DMS53 (cell line): ENCODE measurements around the gene FAM222B.
"Not testable (repeated sequence)": the region's sequence is repeated elsewhere in the genome, so short reads cannot be mapped to it uniquely, and the experiment has no call there.

Source experiments
- DNase-seq: peaks from one replicate; lab custom pipeline; 2025; lab: John Stamatoyannopoulos, UW

The FAM222B gene

GRCh38 chr17:28745786-28746411 lies 96.7 kb downstream of the FAM222B start:
- DNase-seq: peak; percentile 67

- DNase-seq: peak; percentile 83
These were observed 97.4 kb downstream of the FAM222B start for GRCh38 chr17:28744972-28745785.

- peak; percentile 65 for DNase-seq
These were observed 98.3 kb downstream of the FAM222B start for GRCh38 chr17:28744104-28744971.

- peak; percentile 88 for DNase-seq
These were observed 99.1 kb downstream of the FAM222B start, which contains the start of gene TRAF4 for GRCh38 chr17:28743243-28744103. Gene TRAF4, plus strand, starts transcription at chr17:28744011. Its CDS starts 102 bp downstream, at chr17:28744113.

- DNase-seq: no peak
These were observed 100.9 kb downstream of the FAM222B start for GRCh38 chr17:28741358-28742349.

GRCh38 chr17:28740406-28741357 lies 101.9 kb downstream of the FAM222B start:
- no peak for DNase-seq

- DNase-seq: no peak
These were observed 103.8 kb downstream of the FAM222B start for GRCh38 chr17:28738680-28739384.

- no peak for DNase-seq
These were observed 104.6 kb downstream of the FAM222B start for GRCh38 chr17:28737770-28738679.

GRCh38 chr17:28737316-28737715 lies 105.3 kb downstream of the FAM222B start:
- no peak for DNase-seq

- not testable (repeated sequence) for DNase-seq
These were observed 106.4 kb downstream of the FAM222B start for GRCh38 chr17:28735913-28736769.

- no peak for DNase-seq
These were observed 107.3 kb downstream of the FAM222B start for GRCh38 chr17:28735242-28735722.

- DNase-seq: no peak
These were observed 107.8 kb downstream of the FAM222B start for GRCh38 chr17:28734712-28735241.

- no peak for DNase-seq
These were observed 109.2 kb downstream of the FAM222B start for GRCh38 chr17:28733346-28733745.

GRCh38 chr17:28729950-28730330 lies 112.7 kb downstream of the FAM222B start:
- DNase-seq: no peak

- DNase-seq: peak; percentile 93
These were observed 114.0 kb downstream of the FAM222B start, which contains the start of gene NEK8 for GRCh38 chr17:28728364-28729200. Gene NEK8, plus strand, starts transcription at chr17:28728788. Its CDS starts 26 bp downstream, at chr17:28728814.
